NB4 (cell line): ENCODE results near the gene CCDC134.
A peak's percentile ranks its signal among the peaks of the same experiment; 100 is the strongest.

Experiments used
- DNase-seq: peaks from one replicate; pipeline ENCODE4 v3.0.0; 2010; ENCODE audit warnings: low read depth
- H3K4me3 ChIP-seq: one replicate; pipeline ENCODE4 v1.5.1; 2011; ENCODE audit warnings: mild to moderate bottlenecking, low read depth, low read length, moderate library complexity
- MYC ChIP-seq: IDR thresholded peaks from 2 replicates; pipeline ENCODE4 v1.6.1; 2011; ENCODE audit warnings: low read depth, low read length
- POLR2A ChIP-seq: IDR thresholded peaks from 2 replicates; pipeline ENCODE4 v1.6.1; 2011; ENCODE audit warnings: mild to moderate bottlenecking; ENCODE audit not compliant: insufficient read length; ENCODE audit errors: extremely low read depth
- TF ChIP-seq, protein P1 (sequence below): IDR thresholded peaks from one replicate; pipeline ENCODE4 v1.5.1; 2012; ENCODE audit warnings: low read depth, low read length
- TF ChIP-seq, protein P2 (sequence below): IDR thresholded peaks from 2 replicates; pipeline ENCODE4 v1.6.1; 2011; ENCODE audit warnings: low read depth, low read length

Gene CCDC134

DNA sequence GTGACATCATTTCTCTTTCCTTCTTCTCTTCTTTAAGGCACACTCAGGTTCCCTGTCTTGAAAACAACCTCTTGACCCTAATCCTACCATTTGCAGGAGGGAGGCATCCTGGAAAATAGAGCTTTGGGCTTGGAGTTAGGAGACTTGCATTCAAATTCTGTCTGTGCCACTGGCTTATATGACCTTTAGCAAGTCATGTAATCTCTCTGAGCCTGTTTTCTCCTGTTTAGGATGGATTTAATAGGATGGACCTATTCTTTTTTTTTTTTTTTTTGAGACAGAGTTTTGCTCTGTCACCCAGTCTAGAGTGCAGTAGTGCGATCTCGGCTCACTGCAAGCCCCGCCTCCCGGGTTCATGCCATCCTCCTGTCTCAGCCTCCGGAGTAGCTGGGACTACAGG is 25.1 kb upstream of the CCDC134 start:
- TF ChIP-seq MYC (no peak), POLR2A (no peak)
- TF ChIP-seq, protein P1, sequence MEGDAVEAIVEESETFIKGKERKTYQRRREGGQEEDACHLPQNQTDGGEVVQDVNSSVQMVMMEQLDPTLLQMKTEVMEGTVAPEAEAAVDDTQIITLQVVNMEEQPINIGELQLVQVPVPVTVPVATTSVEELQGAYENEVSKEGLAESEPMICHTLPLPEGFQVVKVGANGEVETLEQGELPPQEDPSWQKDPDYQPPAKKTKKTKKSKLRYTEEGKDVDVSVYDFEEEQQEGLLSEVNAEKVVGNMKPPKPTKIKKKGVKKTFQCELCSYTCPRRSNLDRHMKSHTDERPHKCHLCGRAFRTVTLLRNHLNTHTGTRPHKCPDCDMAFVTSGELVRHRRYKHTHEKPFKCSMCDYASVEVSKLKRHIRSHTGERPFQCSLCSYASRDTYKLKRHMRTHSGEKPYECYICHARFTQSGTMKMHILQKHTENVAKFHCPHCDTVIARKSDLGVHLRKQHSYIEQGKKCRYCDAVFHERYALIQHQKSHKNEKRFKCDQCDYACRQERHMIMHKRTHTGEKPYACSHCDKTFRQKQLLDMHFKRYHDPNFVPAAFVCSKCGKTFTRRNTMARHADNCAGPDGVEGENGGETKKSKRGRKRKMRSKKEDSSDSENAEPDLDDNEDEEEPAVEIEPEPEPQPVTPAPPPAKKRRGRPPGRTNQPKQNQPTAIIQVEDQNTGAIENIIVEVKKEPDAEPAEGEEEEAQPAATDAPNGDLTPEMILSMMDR: no peak
- TF ChIP-seq, protein P2, sequence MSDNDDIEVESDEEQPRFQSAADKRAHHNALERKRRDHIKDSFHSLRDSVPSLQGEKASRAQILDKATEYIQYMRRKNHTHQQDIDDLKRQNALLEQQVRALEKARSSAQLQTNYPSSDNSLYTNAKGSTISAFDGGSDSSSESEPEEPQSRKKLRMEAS: no peak
- H3K4me3 ChIP-seq: no peak overlapping the region
- DNase-seq: no peak

DNA sequence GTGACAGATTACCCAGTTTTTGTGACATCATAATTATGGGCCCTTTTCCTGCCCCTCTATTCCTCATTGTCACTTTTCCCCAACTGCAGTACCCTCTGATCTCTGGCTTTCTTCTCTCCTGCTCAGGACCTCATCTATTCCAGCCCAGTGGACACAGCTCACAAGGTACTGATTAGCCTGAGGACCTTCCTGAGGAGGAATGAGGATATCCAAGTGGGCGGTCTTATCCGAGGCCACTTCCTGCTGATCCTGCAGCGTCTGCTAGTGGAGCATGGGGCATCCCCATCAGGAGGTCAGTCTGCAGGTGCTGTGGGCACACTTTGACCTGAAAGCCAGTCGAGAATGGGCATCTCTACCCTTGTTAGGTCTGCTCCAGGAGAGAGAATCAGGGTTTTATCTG is 24.5 kb upstream of the CCDC134 start:
- no peak overlapping the region for H3K4me3 ChIP-seq
- DNase-seq: no peak
- TF ChIP-seq, protein P1: no peak
- TF ChIP-seq POLR2A (no peak), MYC (no peak)
- TF ChIP-seq, protein P2: no peak

DNA sequence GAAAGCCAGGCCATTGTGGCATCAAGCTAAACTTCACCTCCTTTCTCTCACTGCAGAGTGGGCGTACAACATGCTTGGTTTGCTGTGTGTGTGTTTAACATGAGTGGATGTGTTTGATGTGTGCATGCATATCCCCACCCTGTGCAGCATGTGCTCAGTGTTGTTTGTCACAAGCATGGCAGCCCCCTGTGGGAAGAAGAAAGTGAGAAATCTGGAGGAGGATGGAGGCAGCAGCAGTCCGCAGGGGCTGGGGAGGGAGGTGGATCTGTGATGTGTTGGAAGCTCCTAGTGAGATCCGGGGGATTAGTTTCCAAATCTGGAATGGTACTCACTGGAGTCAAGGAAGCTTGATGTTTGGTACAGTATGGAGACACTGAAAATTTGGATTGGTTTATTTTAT is 24.1 kb upstream of the CCDC134 start:
- H3K4me3 ChIP-seq: no peak overlapping the region
- no peak for DNase-seq
- TF ChIP-seq, protein P2: no peak
- no peak for TF ChIP-seq MYC

DNA sequence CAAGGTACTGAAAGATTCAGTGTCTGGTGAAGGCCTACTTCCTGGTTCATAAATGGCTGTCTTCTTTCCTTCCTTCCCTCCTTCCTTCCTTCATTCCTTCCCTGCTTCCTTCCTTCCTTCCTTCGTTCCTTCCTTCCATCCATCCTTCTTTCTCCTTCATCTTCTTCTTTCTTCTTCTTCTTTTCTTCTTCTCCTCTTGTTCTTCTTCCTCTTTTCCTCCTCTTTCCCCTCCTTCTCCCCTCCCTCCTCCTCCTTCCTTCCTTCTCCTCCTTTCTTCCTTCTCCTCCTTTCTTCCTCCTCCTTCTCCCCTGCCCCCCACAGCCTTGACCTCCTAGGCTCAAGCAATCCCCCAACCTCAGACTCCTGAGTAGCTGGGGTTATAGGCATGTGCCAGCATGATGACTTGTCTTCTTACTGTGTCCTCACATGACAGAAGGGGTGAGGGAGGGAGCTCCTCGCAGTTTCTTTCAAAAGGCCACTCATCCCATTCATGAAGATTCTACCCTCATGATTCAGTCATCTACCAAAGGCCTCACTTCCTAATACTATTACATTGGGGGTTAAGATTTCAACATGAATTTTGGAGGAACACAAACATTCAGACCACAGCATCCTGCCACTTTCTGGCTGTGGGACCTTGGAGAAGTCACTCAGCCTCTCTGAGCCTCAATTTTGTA is 22.6 kb upstream of the CCDC134 start:
- peak; percentile 12 for DNase-seq
- H3K4me3 ChIP-seq: no peak overlapping the region
- no peak for TF ChIP-seq MYC
- TF ChIP-seq, protein P2: no peak
- TF ChIP-seq, protein P1: no peak

DNA sequence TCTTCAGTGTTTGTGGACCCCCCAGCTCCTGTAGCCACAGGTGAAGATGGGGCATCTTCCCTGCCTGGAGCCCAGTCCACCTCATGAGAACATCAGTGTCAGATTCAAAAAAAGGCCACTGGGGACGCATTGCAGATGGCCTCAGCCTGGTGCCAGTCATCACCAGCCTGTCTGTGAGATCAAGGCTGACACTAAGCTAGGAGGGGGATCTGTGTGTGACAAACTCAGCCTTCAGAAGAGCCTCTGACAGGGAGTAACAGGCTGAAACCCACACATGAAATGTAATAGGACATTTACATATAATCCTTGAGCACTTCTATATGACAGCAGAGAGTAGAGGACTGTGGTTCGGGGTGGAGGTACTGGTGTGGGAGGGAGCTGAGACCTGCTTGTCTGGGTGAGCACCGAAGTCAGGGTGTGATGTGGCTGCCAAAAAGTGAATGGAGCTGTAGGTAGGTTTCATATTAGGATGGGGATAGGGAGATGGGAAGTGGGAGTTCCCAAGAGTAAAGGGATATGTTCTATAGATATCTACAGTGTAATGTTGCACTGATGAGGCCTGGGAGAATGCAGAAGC is 20.5 kb upstream of the CCDC134 start:
- DNase-seq: no peak
- TF ChIP-seq, protein P1: no peak
- TF ChIP-seq MYC: no peak
- no peak for TF ChIP-seq POLR2A
- TF ChIP-seq, protein P2: no peak
- no peak overlapping the region for H3K4me3 ChIP-seq

DNA sequence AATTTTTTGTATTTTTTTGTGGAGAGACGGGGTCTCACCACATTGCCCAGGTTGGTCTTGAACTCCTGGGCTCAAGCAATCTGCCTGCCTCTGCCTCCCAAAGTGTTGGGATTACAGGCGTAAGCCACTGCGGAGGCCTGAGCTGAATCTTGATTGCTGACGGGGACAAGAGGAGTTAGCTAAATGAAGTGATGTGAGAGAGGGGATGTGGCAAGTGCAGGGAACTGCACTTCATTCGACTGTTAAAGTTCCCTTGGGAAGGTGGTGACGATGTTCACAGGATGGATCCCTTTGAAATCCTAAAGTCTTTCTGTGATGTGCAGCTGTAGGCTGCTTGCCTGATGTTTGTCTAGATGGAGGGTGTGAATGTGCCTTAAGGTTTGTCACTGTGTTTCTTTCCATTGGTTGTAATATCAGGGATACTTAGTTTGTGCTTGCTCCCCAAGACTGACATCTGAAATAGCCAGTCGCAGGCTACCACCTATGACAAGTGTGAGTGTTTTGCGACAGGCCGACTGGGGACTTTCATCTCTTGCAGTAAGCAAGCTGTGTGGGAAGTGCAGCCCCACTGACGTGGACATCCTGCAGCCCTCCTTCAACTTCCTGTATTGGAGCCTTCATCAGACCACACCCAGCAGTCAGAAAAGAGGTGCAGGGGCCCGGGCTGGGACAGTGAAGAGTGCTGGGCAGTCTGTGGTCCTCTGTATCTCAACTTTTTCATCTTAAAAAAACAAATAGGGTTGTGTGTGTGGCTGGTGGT is 19.6 kb upstream of the CCDC134 start:
- peak; percentile 95 for DNase-seq
- TF ChIP-seq, protein P1: no peak
- peak; percentile 50 for TF ChIP-seq MYC
- TF ChIP-seq POLR2A: peak; percentile 66
- TF ChIP-seq, protein P2: peak; percentile 40; the same call in 1 of the 2 replicates
- H3K4me3 ChIP-seq: peak overlapping the region; percentile 22
